Heart left ventricle (tissue), 13 donors: ENCODE data around the gene KCTD2.

ENCODE experiments used
- CTCF ChIP-seq, 12 donors: fragments of 200-600 bp; sonication (generic) in 4 of 12; IDR thresholded peaks; one replicate each; pipeline versions ENCODE4 v1.5.0 to v1.8.0; 2018 to 2022; ENCODE audit warnings: antibody characterized with exemption in 12 of 12, mild to moderate bottlenecking in 5 of 12
- POLR2A ChIP-seq, 2 donors: fragments of 450-650 bp; IDR thresholded peaks; one replicate each; pipeline ENCODE4 v1.6.1; 2017; ENCODE audit warnings: antibody characterized with exemption in 2 of 2, mild to moderate bottlenecking in 2 of 2, moderate library complexity in 2 of 2
- donor health status: ischemic (EF 13 %, LVEDD 7.1; RV severe dilation, severe dysfunction).
- donor health status: DM: no; HTN: yes; CAD: no.
- donor health status: DM: no; HTN: no; CAD: no.
- donor health status: ischemic (EF 25% LVEDD 6.9; RV normal size, moderate dysfunction).
- donor health status: ischemic (EF 25% LVEDD 5.7; RV mildly dilated, moderate dysfunction).
- donor health status: ischemic (EF 35%, LVEDD 5.7; RV mildly dilated, moderate dysfunction).
- donor health status: nonischemic (EF 11% LVEDD 7.7; RV severe dilation, severe dysfunction).
- donor health status: DM: yes; HTN: yes; CAD: no.
- donor health status: PGD.
- donor health status: ischemic (EF 29% LVEDD 5.4; RV normal size, mild dysfunction).
- donor health status: nonischemic (EF 23%, LVEDD 6.1; RV moderate dilation, normal function).

- TF ChIP-seq CTCF (IDR thresholded peaks at IDR 0.05) (no peak), POLR2A (IDR thresholded peaks at IDR 0.05) (no peak)
These were observed 26.5 kb upstream of the KCTD2 start for GRCh38 chr17:75020331-75021110.
